GM23338 (cell line): ENCODE data around the gene SLC50A1. TPM values are rescaled to one million over a fixed set of nuclear protein-coding genes. Genes with fewer than 3 reads are reported as not detected.

ENCODE experiments used
- ATAC-seq: fragments of 200-7000 bp; cut with Tn5 transposase; 3 replicates; pipeline ENCODE4 v1.9.1; 2020
- DNase-seq: peaks from one replicate; pipeline ENCODE4 v3.0.0-alpha.2; 2015; ENCODE audit warnings: low spot score
- H2AFZ ChIP-seq: fragments of 200-600 bp; sonication (generic); 2 replicates; pipeline ENCODE4 v1.8.0; 2016; ENCODE audit warnings: antibody characterized with exemption, mild to moderate bottlenecking, moderate library complexity
- H3F3A ChIP-seq: fragments of 200-600 bp; sonication (generic); replicated peaks from 2 replicates; pipeline ENCODE4 v1.8.0; 2017; ENCODE audit warnings: antibody characterized with exemption, mixed run types, low read depth
- H3K27ac ChIP-seq: fragments of 200-600 bp; sonication (generic); 2 replicates; pipeline ENCODE4 v1.6.1; 2016; ENCODE audit warnings: low read depth
- H3K27me3 ChIP-seq: fragments of 200-600 bp; sonication (generic); 2 replicates; pipeline ENCODE4 v1.8.0; 2016; ENCODE audit warnings: mild to moderate bottlenecking, mixed run types, moderate library complexity; ENCODE audit not compliant: insufficient read depth
- H3K36me3 ChIP-seq: fragments of 200-600 bp; sonication (generic); 2 replicates; pipeline ENCODE4 v1.8.0; 2016; ENCODE audit warnings: mild to moderate bottlenecking; ENCODE audit not compliant: insufficient read depth
- H3K4me1 ChIP-seq: fragments of 200-600 bp; sonication (generic); 2 replicates; pipeline ENCODE4 v1.8.0; 2016; ENCODE audit warnings: mild to moderate bottlenecking, moderate library complexity; ENCODE audit not compliant: insufficient read depth
- H3K4me2 ChIP-seq: fragments of 200-600 bp; sonication (generic); 2 replicates; pipeline ENCODE4 v1.7.1; 2017; ENCODE audit warnings: mixed run types
- H3K4me3 ChIP-seq: fragments of 200-600 bp; sonication (generic); 2 replicates; pipeline ENCODE4 v1.6.1; 2016; ENCODE audit warnings: mixed run types
- H3K79me2 ChIP-seq: fragments of 200-600 bp; sonication (generic); replicated peaks from 2 replicates; pipeline ENCODE4 v1.8.0; 2017; ENCODE audit warnings: mild to moderate bottlenecking; ENCODE audit not compliant: insufficient read depth
- H3K9me2 ChIP-seq: fragments of 200-600 bp; sonication (generic); 2 replicates; pipeline ENCODE4 v1.8.0; 2017; ENCODE audit not compliant: insufficient read depth
- H4K20me1 ChIP-seq: fragments of 200-600 bp; sonication (generic); replicated peaks from 2 replicates; pipeline ENCODE4 v1.8.0; 2017; ENCODE audit warnings: mild to moderate bottlenecking; ENCODE audit not compliant: insufficient read depth
- H3K27ac Mint-ChIP-seq: 2 replicates; pipeline ENCODE4 v1.8.0; 2020; ENCODE audit warnings: inconsistent platforms, mild to moderate bottlenecking, moderate library complexity, mixed read lengths
- H3K27me3 Mint-ChIP-seq: 3 replicates; pipeline ENCODE4 v1.8.0; 2022; ENCODE audit warnings: low read depth, mild to moderate bottlenecking, moderate library complexity, mixed read lengths, inconsistent platforms; ENCODE audit not compliant: insufficient read depth, poor library complexity
- H3K36me3 Mint-ChIP-seq: 3 replicates; pipeline ENCODE4 v1.8.0; 2021; ENCODE audit warnings: low read depth, mild to moderate bottlenecking, inconsistent platforms, moderate library complexity, mixed read lengths
- H3K4me1 Mint-ChIP-seq: 3 replicates; pipeline ENCODE4 v1.8.0; 2020; ENCODE audit warnings: mild to moderate bottlenecking, inconsistent platforms, mixed read lengths
- H3K4me3 Mint-ChIP-seq: 3 replicates; pipeline ENCODE4 v1.8.0; 2021; ENCODE audit warnings: moderate library complexity, mild to moderate bottlenecking, inconsistent platforms, mixed read lengths
- H3K9me3 Mint-ChIP-seq: 3 replicates; pipeline ENCODE4 v1.8.0; 2020; ENCODE audit warnings: moderate library complexity, mild to moderate bottlenecking, inconsistent platforms, mixed read lengths
- CTCF ChIP-seq, 2 experiments: fragments of 200-600 bp in 1 of 2; sonication (generic) in 1 of 2; conservative IDR thresholded peaks; 2 replicates each; pipeline versions ENCODE4 v1.5.1 to v1.6.1; 2016 to 2017; ENCODE audit warnings: antibody characterized with exemption in 2 of 2, low read depth in 2 of 2, mild to moderate bottlenecking in 2 of 2, moderate library complexity in 1 of 2
- JUNB ChIP-seq: IDR thresholded peaks from one replicate; pipeline ENCODE4 v1.6.1; 2016; ENCODE audit warnings: antibody characterized with exemption; ENCODE audit not compliant: unreplicated experiment
- POLR2AphosphoS5 ChIP-seq: IDR thresholded peaks from 2 replicates; pipeline ENCODE4 v1.6.1; 2016; ENCODE audit warnings: antibody characterized with exemption, low read depth
- ZNF331 ChIP-seq: fragments of 250-450 bp; sonication (Bioruptor Pico); IDR thresholded peaks from 2 replicates; pipeline ENCODE4 v1.5.0; 2020; ENCODE audit warnings: low read depth, mild to moderate bottlenecking, moderate library complexity
- polyA plus RNA-seq: library from polyadenylated mRNA; unstranded; fragments of >200 nt; fragmentation: Nextera tagmentation; extraction: Ambion mirVana; gene quantifications from 2 replicates; pipeline ENCODE4 v1.2.1, GENCODE V29; 2016
- total RNA-seq: library from RNA; depleted of rRNA; stranded (reverse); fragments of >200 nt; shearing (Covaris generic); gene quantifications from 2 replicates; pipeline ENCODE4 v1.2.3, GENCODE V29; 2014

Gene SLC50A1
- total and polyA plus RNA-seq, 2 experiments from 2014 or later, result 30.0 to 63.9 TPM

- Mint-ChIP-seq H3K27ac (no peak overlapping the region), H3K4me3 (peak overlapping the region; percentile 95), H3K27me3 (peaks cover 59% of the 10 kb centered on the region), H3K9me3 (no peaks in the 10 kb centered on the region), H3K36me3 (no peaks in the 10 kb centered on the region; the same call in 2 of the 3 replicates), H3K4me1 (peaks cover 42% of the 10 kb centered on the region)
- H3K4me1 ChIP-seq, result peaks cover 21% of the 10 kb centered on the region
- no peaks in the 10 kb centered on the region for H3K79me2 ChIP-seq
- peak overlapping the region; percentile 97; the same call in 1 of the 2 replicates for H2AFZ ChIP-seq
- peaks cover 15% of the 10 kb centered on the region; the same call in 1 of the 2 replicates for H3F3A ChIP-seq
- H3K27me3 ChIP-seq, result peaks cover 33% of the 10 kb centered on the region
- H3K36me3 ChIP-seq, result no peaks in the 10 kb centered on the region
- TF ChIP-seq ZNF331 (CRISPR knock-in tag) (no peak), CTCF (conservative IDR thresholded peaks at IDR 0.05; ENCODE audit: low read depth in 2 of 2) (peak; percentile 76 to 95)
- peaks cover 5% of the 10 kb centered on the region; the same call in 1 of the 2 replicates for H4K20me1 ChIP-seq
- DNase-seq, result peak; percentile 82
- peak; percentile 19 for ATAC-seq
- H3K9me2 ChIP-seq, result no peaks in the 10 kb centered on the region
- H3K4me2 ChIP-seq, result peak overlapping the region; percentile 95
- no peak overlapping the region for H3K27ac ChIP-seq
- H3K4me3 ChIP-seq, result peak overlapping the region; percentile 88
These were observed 49.4 kb upstream of the SLC50A1 start for GRCh38 chr1:155086128-155086741.

DNA sequence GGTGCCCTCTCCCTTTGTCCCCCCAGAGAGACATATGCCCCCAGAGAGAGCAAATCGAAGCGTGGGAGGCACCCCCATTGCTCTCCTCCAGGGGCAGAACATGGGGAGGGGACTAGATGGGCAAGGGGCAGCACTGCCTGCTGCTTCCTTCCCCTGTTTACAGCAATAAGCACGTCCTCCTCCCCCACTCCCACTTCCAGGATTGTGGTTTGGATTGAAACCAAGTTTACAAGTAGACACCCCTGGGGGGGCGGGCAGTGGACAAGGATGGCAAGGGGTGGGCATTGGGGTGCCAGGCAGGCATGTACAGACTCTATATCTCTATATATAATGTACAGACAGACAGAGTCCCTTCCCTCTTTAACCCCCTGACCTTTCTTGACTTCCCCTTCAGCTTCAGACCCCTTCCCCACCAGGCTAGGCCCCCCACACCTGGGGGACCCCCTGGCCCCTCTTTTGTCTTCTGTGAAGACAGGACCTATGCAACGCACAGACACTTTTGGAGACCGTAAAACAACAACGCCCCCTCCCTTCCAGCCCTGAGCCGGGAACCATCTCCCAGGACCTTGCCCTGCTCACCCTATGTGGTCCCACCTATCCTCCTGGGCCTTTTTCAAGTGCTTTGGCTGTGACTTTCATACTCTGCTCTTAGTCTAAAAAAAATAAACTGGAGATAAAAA lies 48.7 kb upstream of the SLC50A1 start:
- peaks cover 10% of the 10 kb centered on the region; the same call in 1 of the 2 replicates for H3F3A ChIP-seq
- peaks cover 19% of the 10 kb centered on the region for H3K4me1 ChIP-seq
- Mint-ChIP-seq H3K9me3 (no peaks in the 10 kb centered on the region), H3K27ac (no peak overlapping the region), H3K4me1 (peaks cover 41% of the 10 kb centered on the region), H3K36me3 (no peaks in the 10 kb centered on the region; the same call in 2 of the 3 replicates), H3K27me3 (peaks cover 54% of the 10 kb centered on the region), H3K4me3 (no peak overlapping the region; the same call in 2 of the 3 replicates)
- no peak overlapping the region for H3K27ac ChIP-seq
- no peaks in the 10 kb centered on the region; the same call in 1 of the 2 replicates for H4K20me1 ChIP-seq
- H2AFZ ChIP-seq, result no peak overlapping the region
- peaks cover 28% of the 10 kb centered on the region for H3K27me3 ChIP-seq
- DNase-seq, result peak; percentile 72
- no peak for TF ChIP-seq POLR2AphosphoS5
- TF ChIP-seq CTCF (conservative IDR thresholded peaks at IDR 0.05; ENCODE audit: low read depth in 2 of 2), result peak; percentile 46 to 62
- no peak for TF ChIP-seq JUNB
- H3K79me2 ChIP-seq, result no peaks in the 10 kb centered on the region
- no peak overlapping the region for H3K4me3 ChIP-seq
- H3K36me3 ChIP-seq, result no peaks in the 10 kb centered on the region
- H3K4me2 ChIP-seq, result no peak overlapping the region
- no peak for ATAC-seq
- no peaks in the 10 kb centered on the region for H3K9me2 ChIP-seq
